GM21576 (cell line): ENCODE data around the gene THAP4.
"Not testable (repeated sequence)": the region's sequence is repeated elsewhere in the genome, so short reads cannot be mapped to it uniquely, and the experiment has no call there.

ENCODE experiments used
- ATAC-seq: cut with Tn5 transposase; IDR thresholded peaks from one replicate; pipeline ENCODE4 v1.9.1; 2021; ENCODE audit warnings: mild to moderate bottlenecking, moderate library complexity; ENCODE audit not compliant: unreplicated experiment

Gene THAP4

DNA sequence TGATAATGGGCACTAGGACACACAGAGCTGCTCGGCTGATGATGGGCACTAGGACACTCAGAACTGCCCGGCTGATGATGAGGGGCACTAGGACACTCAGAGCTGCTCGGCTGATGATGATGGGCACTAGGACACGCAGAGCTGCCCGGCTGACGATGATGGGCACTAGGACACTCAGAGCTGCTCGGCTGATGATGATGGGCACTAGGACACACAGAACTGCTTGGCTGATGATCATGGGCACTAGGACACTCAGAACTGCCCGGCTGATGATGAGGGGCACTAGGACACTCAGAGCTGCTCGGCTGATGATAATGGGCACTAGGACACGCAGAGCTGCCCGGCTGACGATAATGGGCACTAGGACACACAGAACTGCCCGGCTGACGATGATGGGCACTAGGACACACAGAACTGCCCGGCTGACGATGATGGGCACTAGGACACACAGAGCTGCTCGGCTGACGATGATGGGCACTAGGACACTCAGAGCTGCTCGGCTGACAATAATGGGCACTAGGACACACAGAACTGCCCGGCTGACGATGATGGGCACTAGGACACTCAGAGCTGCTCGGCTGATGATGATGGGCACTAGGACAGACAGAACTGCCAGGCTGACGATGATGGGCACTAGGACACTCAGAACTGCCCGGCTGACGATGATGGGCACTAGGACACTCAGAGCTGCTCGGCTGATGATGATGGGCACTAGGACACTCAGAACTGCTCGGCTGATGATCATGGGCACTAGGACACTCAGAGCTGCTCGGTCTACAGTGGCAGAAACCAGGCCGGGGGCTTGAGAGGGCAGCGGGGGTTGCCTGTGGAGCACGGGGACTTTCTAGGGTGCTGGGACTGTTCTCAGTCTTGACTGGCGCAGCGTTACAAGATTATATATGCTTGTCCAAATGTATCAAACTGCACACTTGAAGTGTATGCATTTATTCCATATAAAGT lies 46.2 kb downstream of the THAP4 start:
- ATAC-seq = not testable (repeated sequence)

DNA sequence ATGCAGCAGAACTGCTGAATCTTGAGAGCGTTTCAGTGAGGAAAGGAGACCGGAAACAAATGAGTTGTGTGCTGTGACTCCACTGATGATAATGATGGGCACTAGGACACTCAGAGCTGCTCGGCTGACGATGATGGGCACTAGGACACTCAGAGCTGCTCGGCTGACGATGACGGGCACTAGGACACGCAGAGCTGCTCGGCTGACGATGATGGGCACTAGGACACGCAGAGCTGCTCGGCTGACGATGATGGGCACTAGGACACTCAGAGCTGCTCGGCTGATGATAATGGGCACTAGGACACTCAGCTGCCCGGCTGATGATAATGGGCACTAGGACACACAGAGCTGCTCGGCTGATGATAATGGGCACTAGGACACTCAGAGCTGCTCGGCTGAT lies 47.1 kb downstream of the THAP4 start:
- ATAC-seq = not testable (repeated sequence)

DNA sequence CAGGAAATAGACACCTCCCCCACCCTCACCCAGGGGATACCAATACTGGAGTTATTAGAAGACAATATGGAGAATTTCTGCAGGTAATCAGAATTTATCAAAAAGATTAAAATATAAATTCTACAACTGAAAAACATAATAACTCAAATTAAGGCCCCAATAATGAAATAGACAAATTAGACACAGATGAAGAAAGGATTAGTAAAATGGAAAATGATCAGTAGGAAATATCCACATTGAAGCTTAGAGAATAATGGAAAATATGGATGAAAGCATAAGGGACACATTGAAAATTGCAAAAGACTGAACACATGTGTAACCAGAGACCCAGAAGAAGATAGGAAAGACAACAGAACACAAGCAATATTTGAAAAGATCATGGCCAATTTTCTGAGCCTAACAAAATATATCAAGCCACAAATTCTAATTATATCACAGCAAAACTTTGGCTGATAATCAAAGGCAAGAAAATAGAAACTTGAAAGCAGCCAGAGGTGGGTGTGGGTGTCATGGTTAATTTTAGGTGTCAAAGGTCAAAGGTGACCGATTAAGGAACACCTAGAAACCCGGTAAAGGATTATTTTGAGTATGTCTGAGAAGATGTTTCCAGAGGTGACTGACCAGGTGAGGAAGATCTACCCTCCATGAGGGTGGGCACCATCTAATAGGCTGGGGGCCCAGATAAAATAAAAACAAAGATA lies 50.2 kb downstream of the THAP4 start:
- ATAC-seq = no peak

DNA sequence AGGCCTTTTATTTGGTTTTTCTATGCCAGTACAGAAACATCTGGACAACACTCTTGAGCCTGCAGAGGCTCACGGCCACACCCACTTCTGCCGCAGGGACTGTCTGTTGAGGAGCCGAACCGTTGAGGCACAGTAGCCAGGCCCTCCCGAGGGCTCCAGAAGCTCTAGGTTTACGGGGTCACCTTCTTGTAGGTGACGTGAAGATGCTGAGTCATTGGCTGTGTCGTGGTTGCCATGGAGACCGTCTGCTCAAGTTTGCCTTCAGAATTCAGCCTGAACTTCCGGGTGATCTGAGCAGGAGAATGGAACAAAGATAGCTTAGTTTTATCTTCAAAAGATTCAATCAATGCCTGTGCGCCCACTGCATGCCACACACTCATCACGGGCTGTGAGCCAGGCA lies 52.5 kb downstream of the THAP4 start:
- ATAC-seq = no peak

DNA sequence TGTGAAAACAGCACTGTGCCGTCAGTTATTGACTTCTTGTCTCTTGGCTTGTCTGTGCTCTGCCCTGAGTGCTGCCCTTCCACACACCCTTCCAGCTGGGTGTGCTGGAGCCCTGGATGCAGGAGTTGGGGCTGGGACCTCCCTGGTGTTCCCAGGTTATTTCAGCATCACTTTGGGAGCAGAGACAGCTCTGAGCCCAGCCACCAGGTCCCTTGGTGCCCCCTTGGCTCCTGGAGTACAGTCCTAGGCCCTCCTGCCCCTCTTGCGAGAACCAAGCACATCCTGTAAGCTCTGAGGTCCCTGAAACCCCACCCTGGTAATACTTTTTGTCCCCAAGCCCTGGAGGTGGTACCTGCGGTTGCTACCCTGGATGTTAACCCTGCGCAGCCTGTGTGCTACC lies 54.2 kb downstream of the THAP4 start:
- no peak for ATAC-seq

DNA sequence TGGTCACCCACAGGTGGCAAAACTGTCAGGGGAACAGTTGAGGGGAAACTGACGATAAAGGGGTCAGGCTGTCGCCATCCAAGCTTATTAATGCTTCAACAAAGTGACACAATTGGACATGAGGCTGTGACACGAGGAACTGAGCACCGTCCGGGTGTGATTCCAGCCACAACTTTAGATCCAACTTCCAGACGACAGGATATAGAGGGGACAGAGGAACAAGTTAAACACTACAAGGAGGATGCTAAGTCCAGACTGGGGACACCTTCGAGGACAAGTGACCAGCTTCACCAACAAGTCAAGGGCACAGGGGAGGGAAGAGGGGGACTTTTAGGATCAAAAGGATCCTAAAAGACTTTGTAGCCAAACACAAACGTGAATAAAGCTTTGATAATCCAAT lies 54.6 kb downstream of the THAP4 start:
- no peak for ATAC-seq

DNA sequence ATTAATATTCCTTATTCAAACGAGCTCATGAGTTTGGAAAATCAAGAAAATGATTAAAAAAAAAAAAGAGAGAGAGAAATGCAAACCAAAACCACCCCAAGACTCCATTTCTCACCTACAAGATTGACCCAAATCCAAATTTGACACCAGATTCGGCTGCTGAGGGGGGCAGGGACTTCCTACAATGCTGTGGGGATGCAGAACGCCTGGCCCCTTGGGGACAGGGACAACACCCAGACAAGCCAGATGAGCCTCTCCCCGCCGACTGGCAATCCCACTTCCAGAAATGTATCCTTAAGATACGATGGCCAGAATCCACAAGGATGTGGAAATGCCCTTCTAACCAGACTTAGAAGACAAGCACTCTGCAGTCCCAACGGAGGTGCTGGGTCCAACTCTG lies 57.7 kb downstream of the THAP4 start:
- no peak for ATAC-seq

DNA sequence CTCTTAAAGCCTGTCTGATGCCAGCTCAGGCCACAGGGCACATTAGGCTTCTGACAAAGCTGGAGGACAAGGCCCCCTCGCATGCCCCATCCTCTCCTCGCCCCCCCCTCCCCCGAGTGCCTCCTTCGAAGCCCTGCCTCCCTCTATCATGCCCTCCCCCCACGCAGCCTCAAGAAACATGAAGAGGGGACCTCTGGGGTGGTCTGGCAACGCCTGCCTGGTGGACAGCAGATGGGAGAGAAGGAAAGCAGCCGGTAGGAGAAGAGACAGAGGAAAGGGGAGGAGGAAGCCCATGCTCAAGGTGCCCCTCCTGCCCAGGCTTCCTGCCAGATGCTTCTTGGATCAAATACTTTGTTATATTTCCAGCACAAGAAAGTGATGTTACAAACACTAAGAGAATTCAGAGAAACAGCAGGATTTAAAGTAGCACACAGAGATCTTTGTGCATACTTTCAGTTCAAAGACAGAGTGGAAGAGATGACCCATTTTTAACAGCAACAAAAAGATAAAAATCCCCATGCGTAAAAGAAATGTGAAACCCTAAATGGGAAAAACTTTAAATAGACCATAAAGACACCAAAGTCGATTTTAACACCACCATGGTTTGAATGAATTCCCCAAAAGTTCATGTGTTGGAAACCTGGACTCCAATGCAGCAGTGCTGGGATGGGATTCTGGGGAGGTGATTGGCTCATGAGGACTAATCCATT lies 59.4 kb downstream of the THAP4 start:
- no peak for ATAC-seq

DNA sequence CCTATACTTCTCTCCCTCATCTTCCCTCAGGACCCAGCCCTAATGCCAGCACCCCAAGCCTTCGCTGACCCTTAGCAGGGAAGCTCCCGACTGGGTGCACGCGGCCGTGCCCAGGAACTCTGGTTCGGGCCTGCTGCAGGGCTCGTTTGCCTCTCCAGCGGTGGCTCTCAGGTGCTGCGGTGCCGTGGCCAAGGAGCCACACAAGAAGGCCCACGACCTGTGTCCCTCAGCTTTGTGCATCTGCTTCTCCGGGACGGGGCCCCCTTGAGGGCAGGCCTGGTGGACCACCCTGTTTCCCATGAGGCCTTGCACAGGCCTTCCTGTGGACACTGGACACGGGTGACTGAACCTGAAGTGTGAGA lies 60.7 kb downstream of the THAP4 start:
- no peak for ATAC-seq

DNA sequence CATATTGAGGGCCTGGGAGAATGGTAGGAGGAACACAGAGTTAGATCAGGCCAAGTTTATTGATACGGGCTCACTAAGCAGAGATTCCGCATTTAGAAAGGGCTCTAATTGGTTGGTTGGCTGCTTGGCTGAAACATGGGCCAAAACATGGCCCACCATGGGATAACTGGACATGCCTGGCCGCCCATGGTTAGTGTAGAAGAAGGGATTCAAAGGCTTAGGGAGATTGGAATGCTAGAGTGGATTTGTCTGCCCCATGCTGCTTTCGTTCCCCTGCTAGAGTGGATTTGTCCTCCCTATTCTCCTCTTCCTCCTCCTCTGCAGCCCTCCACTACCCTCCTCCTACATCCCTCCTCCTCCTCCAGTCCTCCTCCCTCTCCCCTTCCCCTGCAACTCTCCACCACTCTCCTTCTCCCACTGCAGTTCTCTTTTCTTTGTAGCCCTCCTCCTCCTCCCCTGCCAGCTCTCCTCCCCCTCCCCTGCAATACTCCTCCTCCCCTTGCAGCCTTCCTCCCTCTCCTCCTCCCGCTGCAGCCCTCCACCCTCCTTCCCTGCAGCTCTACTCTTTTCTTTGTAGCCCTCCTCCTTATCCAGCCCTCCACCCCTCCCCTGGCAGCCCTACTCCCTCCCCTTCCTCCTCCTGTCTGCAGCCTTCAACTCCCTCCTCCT lies 61.2 kb downstream of the THAP4 start:
- no peak for ATAC-seq

DNA sequence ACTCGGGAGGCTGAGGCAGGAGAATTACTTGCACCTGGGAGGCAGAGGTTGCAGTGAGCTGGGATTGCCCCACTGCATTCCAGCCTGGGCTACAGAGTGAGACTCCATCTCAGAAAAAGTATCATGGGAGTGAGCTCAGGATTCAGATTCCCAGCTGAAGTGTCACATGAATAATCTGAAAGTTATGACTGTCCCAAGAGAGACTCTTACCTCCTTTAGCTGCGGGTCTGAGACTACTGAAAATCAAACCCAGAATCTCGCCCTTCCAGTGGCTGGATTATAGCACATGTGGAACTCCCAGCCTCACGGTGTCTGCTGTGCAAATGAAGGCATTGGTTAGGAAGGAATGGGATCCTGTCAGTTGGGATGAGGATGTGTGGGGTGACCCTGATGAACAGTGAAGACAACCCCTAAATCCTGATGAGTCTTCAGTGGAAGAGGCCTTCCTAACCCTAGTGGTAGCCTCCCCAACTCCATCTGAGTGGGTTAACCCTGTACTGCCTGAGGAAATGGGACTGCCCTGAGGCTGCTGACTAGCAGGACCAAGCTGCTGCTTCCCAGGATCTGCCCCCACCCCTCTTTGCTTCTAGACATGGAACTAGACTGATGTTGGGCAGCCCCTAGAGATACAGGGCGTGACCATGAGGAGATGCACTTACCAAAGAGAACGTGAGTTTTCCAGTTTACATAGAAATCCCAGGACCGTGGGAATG lies 61.9 kb downstream of the THAP4 start:
- ATAC-seq = no peak

DNA sequence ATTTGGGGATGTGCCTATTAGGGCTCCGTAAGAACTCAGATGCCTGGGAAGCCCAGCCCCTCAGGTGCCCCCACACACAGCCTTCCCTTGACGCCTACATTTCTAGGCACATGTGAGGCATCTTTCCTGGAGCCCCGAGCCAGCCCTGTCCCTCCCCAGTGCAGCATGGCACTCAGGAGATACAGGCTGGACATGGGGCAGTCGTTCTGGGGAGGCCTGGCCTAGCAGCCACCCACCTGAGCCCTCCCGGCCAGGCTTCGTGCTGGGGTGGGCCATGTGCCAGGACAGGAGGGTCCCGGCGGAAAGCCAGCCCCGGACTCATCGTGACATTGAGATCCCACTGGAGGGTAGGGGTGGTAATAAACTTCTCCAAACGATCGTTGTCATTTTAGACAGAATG lies 63.2 kb downstream of the THAP4 start:
- ATAC-seq = no peak

DNA sequence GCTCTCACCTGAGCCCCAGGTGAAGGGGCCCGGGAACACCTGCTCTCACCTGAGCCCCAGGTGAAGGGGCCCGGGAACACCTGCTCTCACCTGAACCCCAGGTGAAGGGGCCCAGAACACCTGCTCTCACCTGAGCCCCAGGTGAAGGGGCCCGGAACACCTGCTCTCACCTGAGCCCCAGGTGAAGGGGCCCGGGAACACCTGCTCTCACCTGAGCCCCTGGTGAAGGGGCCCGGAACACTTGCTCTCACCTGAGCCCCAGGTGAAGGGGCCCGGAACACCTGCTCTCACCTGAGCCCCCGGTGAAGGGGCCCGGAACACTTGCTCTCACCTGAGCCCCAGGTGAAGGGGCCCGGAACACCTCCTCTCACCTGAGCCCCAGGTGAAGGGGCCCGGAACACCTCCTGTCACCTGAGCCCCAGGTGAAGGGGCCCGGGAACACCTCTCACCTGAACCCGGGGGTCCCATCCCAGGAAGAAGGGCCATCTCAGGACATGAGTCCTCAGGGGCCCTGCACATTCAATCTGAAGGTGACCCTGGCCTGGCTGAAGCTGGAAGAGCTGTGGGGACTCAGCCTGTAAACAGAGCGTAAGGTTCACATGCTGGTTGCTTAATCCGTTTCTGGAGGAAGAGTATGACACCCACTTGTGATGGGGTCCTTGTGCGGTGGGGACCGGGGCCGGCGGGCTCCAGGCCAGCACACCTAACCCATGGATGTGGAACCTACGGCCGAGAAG lies 63.9 kb downstream of the THAP4 start:
- not testable (repeated sequence) for ATAC-seq

DNA sequence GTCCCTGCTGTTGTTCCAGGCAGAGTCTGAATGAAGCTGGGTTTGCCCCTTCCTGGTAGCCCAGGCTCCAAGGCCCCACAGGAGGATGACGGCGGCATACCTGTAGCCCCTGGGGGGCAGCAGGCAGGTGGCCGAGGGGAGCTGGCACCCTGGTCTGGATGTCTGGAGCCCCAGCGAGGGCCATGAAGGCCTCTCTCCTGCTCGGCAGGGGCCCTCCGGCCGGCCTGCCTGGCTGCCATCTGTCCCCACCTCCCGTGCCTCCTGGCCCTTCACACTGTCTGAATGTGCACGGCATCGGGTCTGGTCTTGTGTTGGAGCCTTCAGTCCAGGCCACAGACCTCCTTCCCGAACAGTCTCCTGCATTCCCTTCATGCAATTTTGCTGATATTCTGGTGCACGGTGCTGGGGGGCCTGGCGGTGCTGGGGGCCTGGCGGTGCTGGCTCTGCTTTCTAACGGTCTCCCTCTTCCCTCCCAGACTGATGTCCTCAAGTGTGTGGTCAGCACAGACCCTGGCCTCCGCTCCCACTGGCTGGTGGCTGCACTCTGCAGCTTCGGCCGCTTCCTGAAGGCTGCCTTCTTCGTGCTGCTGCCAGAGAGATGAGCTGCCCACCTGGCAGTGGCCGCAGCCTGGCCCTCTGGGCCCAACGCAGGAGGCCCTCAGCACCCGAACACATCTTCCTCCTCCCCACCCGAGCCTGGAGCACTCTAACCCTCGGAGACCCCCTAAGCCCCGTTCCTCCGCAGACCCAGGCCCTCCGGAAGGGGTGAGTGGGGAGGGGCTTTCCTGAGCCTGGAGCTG lies 64.9 kb downstream of the THAP4 start:
- no peak for ATAC-seq

DNA sequence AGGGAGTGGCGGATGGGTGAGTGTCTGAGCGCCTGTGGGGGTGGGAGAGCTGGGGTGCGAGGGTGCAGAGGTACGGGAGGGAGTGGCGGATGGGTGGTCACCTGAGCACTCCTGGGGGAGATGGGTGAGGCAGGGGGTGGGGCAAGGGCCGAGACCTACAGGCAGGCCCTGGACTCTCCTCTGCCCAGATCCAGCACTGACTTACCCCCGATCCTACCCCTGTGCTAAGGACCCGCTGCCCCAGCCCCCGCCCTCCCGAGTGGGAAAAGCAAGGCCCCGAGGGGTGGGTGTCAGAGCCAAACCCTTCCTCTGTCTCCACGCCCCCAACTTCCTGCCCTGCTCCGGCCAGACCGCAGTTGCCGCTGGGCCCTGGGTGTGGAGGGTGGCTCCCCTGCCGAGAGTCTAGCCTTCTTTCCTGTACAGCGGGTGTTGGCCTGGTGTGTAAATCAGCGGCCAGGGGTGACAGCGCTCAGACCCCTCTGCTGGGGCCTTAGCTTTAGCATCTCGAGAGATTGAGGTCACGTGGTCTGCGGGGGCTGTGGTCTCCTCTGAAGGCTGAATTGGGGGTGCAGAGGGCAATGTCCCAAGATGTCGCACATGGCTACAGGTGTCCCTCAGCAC lies 65.9 kb downstream of the THAP4 start:
- no peak for ATAC-seq

DNA sequence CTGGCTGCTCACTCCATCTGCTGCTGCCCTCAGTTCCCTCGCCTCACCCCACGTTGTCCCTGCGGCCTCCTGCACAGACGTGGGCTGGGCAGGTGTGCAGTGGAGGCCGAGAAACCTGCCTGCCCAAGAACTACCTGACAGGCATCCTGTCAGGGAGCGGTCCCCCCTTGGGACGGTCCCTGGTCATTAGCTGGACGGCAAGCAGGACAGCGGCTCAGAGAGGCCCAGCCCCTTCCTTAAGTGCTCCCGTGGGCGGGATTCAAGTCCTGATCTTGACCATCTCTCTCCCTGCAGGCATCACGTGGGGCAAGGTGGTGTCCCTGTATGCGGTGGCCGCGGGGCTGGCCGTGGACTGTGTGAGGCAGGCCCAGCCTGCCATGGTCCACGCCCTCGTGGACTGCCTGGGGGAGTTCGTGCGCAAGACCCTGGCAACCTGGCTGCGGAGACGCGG lies 67.1 kb downstream of the THAP4 start:
- ATAC-seq = no peak

DNA sequence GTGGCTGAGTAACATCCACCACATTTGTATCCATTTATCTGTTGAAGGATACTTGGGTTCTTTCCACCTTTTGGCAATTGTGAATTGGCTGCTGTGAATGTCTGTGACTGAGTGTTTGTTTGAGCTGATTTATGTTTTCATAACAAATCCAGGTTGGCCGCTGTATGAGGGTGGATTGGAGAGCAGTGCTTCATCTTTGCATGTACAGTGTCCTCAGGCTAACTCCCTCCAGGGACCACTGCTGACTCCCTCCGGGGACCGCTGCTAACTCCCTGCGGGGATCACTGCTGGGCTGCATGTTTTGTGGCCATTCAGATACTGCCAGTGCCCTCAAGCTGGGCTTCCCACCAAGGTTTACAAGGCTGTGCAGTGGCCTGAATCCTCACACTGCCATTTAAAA lies 68.2 kb downstream of the THAP4 start:
- ATAC-seq = no peak

DNA sequence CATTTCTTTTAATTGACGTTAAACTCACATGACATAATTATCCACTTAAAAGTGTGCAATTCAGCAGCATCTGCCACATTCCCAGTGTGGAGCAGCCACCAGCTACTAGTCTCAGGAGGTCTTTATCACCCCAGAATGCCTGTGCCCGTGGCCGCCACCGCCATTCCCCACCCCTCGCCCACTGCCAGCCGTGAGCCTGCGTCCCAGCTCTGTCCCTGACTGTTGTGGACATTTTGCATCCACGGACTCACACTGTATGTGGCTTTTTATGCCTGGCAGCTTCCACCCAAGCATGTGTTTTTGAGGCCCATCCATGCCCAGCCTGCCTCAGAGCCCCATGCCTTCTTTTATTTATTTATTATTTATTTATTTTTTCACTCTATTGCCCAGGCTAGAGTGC lies 69.2 kb downstream of the THAP4 start:
- ATAC-seq = no peak
